ENCODE measurements around the gene MORC2.

DNA sequence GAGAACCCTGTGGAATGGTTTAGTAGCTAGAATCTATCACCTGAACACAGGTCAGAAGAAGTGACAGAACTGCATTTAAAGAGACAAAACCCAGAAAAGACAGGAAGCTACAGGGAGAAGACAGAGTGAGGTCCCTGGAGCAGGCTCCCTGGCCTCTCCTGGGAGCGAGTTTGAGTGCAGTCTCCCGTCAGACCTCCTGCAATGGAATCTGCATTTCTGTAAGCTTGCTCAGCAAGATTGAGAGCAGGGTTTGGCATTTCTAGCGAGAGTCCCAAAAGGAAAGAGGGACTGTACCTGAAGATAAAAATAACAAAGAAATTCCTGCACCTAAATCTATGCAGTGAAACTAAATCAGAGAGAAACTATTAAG, 74.2 kb downstream of the MORC2 start:
- TF ChIP-seq, protein P1, sequence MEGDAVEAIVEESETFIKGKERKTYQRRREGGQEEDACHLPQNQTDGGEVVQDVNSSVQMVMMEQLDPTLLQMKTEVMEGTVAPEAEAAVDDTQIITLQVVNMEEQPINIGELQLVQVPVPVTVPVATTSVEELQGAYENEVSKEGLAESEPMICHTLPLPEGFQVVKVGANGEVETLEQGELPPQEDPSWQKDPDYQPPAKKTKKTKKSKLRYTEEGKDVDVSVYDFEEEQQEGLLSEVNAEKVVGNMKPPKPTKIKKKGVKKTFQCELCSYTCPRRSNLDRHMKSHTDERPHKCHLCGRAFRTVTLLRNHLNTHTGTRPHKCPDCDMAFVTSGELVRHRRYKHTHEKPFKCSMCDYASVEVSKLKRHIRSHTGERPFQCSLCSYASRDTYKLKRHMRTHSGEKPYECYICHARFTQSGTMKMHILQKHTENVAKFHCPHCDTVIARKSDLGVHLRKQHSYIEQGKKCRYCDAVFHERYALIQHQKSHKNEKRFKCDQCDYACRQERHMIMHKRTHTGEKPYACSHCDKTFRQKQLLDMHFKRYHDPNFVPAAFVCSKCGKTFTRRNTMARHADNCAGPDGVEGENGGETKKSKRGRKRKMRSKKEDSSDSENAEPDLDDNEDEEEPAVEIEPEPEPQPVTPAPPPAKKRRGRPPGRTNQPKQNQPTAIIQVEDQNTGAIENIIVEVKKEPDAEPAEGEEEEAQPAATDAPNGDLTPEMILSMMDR (IDR thresholded peaks at IDR 0.05; ENCODE audit: low read depth, low read length, missing input control) = no peak
- TF ChIP-seq JUND (IDR thresholded peaks at IDR 0.05) (no peak), GABPA (IDR thresholded peaks at IDR 0.05 in 1 of 2, conservative IDR thresholded peaks at IDR 0.05 in 1 of 2) (no peak), RXRA (IDR thresholded peaks at IDR 0.05) (no peak), TAF1 (conservative IDR thresholded peaks at IDR 0.05) (no peak)
- TF ChIP-seq, protein P2, sequence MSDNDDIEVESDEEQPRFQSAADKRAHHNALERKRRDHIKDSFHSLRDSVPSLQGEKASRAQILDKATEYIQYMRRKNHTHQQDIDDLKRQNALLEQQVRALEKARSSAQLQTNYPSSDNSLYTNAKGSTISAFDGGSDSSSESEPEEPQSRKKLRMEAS (IDR thresholded peaks at IDR 0.05) = no peak
